C1 segment of cervical spinal cord (tissue), 14 donors: Measurements from ENCODE around the gene TEAD1.
A peak's percentile ranks its signal among the peaks of the same experiment; 100 is the strongest.

Experiments
- DNase-seq, 14 donors: peaks; one replicate each; lab custom pipeline; 2025; lab: John Stamatoyannopoulos, UW

TEAD1 gene

DNA sequence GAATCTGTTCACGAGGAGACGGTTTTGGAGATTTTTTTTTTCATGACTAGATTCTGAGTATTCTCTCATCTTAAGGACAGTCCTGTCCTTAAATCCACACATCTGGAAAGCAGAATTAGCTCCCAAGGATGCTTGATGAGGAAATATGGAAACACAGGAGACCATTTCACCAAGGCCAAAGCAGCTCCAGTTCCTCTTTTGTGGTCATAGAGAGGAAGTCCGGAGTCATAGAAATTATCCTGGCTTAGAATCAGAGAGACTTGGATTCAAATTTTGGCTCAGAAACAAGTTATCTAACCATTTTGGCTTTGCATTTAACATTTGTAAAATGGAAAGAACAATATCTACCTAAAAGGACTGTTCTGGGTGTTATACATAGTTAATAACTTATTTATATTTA, 7.3 kb upstream of the TEAD1 start:
- no peak for DNase-seq

DNA sequence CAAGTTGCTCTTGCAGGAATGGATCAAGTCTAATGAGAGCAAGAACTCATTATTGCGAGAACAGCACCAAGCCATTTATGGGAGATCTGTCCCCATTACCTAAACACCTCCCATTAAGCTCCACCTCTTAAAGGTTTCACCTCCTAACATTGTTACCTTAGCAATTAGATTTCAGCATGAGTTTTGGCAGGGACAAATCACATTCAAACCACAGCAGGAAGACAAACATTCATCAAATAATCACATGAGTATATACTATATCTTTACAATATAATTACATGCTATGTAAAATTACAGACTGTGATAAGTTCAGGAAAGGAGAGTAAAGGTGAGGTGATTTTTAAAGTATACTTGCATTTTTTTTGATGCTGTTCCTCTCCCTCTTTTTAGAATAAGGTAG, 6.6 kb upstream of the TEAD1 start:
- no peak for DNase-seq

DNA sequence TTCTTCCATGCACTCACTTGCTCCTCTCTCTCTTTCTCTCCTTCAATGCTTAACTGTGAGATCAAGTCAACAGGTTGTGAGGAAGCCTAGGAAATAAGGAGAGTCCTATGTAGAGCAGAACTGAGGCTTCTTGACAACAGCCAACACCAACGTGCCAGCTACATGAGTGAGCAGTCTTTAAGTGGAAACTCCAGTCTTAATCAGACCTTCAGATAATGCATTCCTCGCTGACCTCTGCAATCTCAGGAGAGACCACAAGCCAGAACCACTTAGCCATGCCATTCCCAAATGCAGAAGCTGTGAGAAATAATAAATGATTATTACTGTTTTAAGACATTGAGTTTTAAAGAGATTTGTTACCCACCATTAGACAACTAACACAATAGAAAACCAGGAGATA, 6.1 kb upstream of the TEAD1 start:
- no peak for DNase-seq

DNA sequence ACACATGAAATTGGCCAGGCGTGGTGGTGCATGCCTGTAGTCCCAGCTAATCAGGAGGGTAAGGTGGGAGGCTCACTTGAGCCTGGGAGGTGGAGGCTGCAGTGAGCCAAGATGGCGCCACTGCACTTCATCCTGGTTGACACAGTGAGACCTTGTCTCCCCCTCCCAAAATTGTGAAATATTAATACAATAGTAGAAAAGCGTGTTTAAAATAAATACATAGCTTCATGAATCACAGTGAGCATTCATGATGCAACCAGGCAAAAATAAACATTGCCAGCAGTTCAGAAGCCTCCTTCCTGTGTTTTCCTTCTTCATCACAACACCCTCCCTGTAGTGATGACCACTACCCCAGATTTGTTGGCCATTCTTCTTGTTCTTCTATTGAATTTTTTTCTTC, 4.3 kb upstream of the TEAD1 start:
- DNase-seq, result no peak

DNA sequence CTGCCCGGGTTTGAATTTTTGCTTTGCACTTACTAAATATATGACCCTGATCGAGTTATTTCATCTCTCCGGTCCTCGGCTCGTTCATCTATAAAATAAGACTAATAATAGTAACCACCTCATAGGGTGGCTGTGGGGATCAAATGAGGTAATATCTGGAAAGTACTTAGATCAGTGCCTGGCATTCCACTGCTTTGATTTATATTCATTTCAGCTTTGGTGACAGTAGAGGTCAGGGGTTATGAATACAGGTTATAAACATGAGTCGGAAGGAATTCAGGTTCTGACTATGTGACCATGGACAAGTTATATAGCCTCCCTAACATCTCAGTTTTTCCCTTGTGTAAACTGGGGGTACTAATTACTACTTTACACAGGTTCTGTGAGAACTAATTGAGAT, 2.9 kb upstream of the TEAD1 start:
- DNase-seq, result no peak

DNA sequence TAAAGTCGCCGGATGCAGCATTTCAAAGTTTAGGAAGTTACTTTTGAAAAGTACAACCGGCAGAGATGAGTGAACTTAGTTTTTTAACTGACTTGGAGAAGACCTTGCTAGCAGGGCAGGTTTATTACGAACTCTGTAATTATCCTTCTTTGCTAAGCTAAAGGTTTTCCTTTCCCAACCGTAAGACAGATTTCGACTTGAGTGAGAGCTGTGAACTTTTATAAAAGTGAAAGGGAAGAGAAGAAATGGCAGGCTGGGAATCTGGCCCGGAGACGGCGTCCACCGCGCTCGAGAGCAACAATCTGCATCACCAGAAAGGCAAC, 659 bp upstream of the TEAD1 start:
- no peak for DNase-seq

DNA sequence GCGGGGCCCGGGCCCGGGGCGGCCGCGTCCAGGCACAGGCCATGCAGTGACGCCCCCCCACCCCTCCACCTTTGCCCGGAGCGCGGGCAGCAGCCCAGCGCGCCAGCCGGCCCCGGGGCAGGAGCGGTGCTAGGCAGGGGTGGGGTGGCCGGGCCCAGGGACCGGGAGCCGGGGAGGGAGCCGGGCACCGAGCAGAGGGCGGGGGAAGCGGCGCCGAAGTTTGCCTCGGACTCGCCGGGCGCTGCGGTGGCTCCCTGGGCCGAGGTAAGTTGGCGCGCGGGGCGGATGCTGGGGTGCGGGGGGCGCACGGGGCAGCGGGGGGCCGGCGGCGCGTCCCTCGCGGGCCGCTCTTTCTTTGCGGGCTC, 332 bp downstream of the TEAD1 start:
- no peak for DNase-seq

DNA sequence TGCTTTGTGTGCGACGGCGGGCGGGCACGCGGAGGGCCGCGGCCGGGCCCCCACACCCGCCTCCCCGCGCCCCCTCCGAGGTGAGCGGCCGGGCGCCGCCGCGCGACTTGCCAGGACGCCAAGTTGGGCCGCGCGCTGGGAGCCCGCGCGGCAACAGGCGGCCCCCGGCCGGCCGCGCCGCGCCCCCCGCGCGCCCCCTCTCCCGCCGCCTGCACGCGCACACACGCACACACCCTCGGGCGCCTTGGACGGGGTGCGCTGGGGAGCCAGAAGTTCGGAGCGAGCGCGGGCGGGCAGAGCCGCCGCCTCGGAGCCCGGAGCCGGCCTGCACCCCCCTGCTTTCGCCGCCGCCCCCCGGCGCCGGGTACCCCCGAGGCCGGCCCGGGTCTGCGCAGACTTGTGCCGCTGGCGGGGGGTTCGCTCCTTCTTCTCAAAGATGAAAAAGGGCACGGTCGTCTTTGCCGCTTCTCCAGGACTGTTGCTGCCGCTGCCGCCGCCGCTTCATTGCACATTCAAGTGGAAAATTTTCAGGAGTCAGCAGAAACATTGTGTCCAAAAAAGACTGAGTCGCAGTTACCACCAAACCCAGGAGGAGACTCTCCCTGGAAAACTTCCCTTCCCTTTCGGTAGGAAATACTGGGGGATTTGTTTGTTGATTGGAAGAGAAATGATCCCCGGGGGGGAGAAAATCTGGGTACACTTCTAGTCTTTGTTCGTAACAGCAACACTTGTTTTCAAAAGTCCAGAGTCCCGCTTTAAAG, 895 bp downstream of the TEAD1 start:
- DNase-seq, result peak in 8 of 14 donors; percentile 17 to 68 (median 38)

DNA sequence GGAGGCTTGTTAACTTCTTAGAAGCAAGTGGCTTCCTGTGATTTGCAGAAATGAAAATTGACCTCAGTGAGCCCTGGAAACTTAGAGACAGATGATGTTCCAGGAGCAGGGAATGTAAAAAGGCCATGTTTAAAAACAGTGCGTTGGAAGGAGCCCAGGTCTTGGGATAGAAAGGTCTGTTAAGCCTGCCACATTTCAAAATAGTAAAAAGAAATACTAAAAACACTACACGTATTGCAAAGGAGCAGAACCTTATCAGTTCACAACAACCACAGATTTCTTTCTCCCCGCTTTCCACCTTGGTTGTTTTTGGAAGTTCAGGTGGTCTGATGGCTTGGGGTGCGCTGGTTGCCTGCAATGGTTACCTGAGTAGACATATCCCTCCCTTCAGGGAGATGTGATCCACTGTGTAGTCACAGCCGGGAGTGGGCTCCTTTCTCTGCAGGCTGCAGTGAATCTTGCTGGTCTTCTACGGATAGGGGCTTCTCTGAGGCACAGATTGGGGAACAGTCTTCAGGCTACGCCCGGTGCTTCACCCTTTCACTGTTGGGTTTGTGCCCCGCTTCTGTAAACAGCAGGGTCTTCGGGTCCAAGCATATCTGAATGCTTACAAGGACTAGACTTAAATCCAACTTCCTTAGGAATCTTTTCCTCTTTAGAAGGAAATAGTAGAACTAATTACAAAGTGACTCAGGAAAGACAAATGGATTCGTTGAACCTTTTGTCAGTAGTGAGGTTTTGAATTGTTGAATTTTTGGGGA, 1.9 kb downstream of the TEAD1 start:
- peak in 3 of 14 donors; percentile 9 to 21 (median 14) for DNase-seq

DNA sequence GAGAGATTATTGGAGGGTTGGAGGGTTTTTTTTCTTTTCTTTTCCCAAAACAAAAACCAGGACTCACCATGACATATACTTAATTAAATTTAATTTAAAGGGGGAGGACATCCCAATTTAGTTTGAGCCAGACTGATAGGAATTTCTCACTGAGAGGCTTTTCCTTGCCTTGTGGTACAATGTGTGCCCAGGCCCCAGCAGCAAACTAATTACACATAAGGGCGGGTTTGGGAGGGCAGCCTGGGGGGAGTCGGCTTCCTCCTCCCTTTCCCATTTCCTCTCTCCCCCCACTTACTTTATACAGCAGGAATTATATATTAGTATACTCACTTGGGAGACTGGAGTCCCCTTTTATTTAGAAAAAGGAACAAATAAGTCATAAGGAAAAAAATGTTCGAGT, 2.9 kb downstream of the TEAD1 start:
- peak in 1 of 14 donors; percentile 7 for DNase-seq

DNA sequence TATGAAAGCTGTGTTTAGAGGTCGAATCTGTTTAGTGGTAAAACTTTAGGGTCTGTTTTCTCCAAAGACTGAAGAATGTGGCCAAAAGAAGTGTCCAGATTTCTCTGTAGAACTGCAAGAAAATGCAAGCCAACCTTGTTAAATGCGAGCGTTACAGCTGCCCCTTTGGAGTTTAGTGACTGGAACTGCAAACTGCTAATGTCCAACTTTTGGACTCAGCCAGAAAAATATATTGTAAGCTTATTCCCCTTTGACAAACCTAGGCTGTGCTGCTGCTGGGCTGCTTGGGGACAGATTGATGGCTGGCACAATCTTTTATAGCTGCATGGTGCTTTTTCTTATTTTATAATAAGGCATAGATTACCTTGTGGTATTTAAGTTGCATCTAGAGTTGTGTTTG, 3.9 kb downstream of the TEAD1 start:
- no peak for DNase-seq

DNA sequence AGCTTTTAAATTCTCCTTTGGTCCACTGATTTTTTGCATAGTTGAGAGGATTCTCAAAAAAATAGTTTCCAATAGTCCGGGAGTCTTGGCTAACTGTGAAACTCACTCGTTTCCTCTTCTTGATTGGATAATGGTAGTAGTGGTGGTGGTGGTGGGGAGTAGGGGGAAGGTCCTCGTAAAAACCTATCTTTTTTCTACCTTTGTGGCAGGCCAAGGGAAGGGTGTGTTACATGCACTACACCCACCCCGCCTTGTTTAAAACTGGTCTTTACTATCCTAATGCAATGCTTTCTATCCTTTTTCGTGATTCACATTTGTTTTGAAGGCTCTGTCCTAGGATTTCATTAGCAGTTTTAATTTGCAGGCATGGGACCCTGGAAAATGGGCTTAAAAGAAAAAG, 4.8 kb downstream of the TEAD1 start:
- no peak for DNase-seq

DNA sequence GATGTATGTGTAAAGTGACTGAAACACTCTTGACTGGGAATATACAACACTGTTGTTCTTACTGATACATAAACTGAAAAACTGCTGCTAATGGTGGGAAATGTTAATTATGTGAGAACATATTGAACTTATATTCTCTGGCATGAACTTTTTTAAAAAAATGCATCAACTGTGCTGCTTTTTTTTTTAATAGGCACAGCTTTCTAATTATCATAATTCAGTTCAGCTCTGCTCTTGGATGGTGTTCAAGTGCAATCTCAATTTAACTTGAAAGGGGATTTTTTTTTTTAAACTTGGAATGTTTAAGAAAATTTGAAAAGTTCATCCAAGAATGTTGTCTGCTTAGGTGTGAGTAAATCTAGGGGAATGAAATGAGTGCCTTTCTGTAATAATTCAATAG, 5.2 kb downstream of the TEAD1 start:
- DNase-seq, result no peak

DNA sequence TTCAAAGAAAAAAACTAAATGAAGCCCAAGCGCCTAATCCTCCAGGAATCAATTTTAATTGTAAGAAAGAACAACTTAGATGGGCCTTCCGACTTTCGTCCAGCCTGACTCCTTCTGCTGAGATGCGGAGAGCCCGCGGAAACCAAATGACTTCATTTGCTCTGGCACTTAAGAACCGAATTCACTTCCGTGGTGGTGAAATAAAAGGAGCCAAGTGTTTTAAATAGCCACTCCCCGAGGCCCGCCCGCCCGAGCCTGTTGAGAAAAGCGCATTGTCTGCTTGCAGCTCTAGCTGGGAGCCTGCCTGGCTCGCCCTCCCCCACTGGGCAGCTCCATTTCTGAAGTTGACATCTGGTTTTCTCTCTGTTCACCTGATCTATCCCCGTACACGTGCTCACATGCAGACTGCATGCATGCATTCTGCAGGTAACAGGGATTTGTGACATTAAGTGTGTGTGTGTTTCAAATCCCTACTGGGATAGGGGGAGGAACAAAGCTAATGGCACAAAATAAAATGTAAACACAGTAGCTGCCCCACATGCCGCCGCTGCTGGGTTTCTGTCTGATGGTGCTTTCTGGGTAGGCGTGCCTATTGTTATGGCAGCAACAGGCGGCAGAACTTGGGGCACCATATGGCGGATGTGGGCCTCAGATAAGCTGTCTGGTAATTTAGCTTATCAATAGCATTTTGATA, 6.2 kb downstream of the TEAD1 start:
- peak in 12 of 14 donors; percentile 29 to 87 (median 76) for DNase-seq

DNA sequence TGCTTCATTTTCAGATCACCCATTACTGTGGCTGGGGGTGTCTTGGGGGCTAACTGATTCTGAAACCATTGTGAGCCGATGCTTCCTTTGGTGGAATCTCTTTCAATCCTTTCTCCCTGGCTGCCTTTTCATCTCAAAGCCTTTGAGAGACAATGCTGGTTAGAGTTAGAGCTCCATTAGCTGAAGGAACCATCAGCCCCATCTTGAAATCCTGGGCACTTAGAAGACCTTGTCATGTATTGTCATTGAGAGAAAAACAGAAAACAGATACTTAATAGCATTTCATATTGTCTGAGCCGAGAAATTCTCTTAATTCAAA, 6.7 kb downstream of the TEAD1 start:
- no peak for DNase-seq

DNA sequence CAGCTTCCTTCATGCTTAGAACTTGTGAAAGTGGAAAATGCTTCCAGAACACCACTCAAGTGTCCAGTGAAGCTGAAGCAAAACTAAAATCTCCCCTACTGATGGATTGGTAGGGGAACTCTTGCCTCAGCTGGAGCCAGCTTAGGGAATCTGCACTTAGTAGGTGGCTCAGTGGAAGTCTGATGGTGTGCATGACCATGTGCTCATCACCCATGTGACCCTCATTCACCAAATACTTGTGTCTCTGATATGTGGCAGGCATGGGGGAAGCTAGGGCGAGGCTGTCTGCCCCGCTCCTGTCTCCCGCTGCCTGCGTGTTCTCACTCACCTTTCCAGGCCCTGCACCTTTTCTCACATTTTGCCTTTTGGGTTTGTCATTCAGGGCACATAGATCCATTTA, 7.2 kb downstream of the TEAD1 start:
- no peak for DNase-seq

DNA sequence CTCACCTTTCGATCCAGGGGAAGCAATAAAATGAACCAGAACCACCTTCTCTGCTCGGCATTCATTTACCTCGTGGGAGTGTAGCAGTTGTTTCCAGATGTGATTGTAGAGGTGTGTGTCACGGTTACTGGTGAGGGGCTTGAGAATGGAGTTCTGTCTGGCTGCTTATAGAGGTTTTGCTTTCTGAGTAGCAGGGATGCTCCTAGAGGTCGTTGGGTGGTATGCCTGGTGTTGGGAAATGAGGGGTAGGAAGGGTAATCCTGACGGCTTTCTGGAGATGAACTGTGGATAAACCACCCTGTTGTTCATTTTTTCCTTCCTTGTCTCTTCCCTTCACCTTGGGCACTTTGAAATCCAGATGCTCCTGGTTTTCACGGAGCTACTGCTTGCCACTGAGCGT, 8.1 kb downstream of the TEAD1 start:
- DNase-seq, result no peak

DNA sequence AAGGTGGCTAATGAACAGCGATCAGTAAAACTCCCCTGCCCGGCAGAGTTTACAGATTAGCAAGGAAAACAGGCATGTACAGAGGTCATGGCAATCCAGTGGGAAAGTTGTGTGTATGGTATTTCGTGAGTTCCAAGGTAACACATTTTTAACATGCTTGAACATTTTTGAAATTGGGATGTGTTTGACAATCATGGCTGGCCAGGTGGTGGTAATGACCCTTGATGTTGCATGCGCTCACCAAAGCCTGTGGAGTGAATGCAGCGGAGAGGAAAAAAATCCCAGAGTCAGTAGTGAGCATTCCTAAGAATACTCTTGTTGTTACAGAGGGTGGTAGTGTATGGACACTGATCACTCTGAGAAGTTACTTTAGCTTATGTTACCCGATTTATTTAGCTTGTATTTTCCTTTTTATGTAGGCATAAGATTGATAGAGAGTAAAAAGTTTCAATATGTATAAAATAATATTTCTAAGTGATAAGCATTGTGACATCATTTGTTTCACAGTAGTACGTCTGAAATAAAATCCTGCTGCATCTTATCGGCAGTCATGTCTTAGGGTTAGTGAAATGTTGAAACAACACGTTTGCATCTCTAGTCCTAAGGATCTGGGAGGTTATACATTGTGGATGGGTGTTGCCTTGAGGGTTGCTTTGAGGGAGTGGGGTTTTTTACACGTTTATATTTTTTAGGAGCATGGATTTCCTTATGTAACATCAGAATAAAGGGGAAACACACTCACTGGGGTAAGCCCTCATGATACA, 8.7 kb downstream of the TEAD1 start:
- DNase-seq, result no peak

DNA sequence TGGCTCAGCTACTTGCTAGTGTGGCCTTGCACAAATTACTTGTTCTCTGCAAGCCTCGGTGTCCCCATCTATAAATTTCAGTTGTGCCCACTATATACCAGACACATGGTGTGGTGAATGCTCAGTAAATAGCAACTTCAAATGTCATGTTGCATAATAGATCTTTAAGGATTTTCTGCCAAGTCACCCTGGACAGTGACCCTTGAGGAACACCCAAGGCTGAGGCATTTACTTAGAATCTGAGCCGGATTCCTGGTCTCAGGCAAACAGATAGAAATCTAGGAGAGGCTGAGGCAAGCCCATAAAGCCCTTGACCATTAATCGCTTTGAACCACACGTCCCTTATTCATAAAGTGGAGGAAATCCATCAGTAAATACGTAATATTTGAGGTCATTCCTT, 9.7 kb downstream of the TEAD1 start:
- DNase-seq, result no peak

DNA sequence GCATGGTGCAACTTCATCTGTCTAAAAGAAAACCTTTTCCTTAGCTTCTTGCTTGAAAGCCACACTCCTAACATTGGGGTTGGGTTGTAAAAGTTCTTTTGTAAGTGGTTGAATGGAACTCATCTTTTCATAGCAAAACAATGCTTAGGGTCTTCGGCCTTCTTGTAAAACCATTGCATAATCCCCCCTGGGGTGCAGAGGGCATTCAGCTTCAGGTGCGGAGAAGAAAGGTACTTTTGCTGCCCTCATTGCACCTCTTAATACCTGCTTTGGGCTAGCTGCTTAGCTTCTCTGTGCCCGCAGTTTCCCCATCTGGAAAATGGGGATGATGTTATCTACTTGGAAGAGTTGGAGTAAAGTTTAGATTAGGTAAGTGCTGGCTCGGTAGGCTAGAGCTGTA, 10.1 kb downstream of the TEAD1 start:
- DNase-seq, result no peak

DNA sequence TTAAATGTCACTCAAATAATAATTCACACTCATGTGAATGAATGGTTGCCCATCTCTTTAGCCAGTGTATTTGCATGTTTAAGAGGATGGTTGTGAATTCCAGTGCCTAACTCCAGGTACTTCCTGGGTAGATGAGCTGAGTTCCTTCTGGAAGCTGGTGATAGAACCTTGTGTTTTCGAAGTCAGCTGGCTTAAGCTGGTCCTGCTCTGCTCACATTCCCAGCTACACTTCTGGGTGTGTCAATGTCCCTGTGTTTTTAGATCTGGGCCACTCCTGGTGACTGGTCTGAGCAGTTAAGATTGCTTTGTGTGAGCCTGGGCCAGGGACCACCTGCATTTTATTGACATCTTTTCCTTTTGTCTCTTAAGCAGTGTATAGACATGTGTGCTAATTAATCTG, 10.6 kb downstream of the TEAD1 start:
- DNase-seq, result no peak

DNA sequence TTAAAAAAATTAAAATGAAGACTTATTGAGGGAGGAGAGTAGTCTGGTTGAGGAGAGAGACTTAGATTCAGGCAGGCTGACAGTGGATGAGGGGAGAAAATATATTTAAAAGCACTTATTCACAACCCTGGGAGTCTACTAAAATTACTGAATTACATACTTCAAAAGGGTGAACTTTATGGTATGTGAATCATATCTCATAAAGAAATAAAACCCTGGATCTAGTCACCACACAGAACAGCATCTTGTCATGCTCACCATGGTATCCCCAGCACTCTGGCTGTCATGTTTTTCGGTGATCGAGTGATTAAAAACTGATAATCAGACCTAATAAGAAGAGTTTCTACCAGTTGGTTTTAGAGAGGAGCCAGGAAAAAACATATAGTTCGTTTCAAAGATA, 11.0 kb downstream of the TEAD1 start:
- DNase-seq, result no peak
